PC-3 (cell line): ENCODE measurements around the gene CRYBA1.

Experiments
- EZH2 ChIP-seq: fragments of 300-600 bp; sonication (generic); IDR thresholded peaks from one replicate; pipeline ENCODE4 v1.6.1; 2017; ENCODE audit warnings: antibody characterized with exemption, mild to moderate bottlenecking, low read length; ENCODE audit not compliant: unreplicated experiment
- TF ChIP-seq, protein P1 (sequence below): fragments of 300-600 bp; sonication (generic); conservative IDR thresholded peaks from 2 replicates; pipeline ENCODE4 v1.5.1; 2017; ENCODE audit warnings: antibody characterized with exemption, low read depth, mild to moderate bottlenecking, low read length

- TF ChIP-seq, protein P1, sequence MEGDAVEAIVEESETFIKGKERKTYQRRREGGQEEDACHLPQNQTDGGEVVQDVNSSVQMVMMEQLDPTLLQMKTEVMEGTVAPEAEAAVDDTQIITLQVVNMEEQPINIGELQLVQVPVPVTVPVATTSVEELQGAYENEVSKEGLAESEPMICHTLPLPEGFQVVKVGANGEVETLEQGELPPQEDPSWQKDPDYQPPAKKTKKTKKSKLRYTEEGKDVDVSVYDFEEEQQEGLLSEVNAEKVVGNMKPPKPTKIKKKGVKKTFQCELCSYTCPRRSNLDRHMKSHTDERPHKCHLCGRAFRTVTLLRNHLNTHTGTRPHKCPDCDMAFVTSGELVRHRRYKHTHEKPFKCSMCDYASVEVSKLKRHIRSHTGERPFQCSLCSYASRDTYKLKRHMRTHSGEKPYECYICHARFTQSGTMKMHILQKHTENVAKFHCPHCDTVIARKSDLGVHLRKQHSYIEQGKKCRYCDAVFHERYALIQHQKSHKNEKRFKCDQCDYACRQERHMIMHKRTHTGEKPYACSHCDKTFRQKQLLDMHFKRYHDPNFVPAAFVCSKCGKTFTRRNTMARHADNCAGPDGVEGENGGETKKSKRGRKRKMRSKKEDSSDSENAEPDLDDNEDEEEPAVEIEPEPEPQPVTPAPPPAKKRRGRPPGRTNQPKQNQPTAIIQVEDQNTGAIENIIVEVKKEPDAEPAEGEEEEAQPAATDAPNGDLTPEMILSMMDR, result no peak
- no peak for TF ChIP-seq EZH2
Observed at GRCh38 chr17:29216856-29217255, 29.8 kb upstream of the CRYBA1 start.
